ENCODE measurements around the gene CFAP92.
A peak's percentile ranks its signal among the peaks of the same experiment; 100 is the strongest.
"Not testable (repeated sequence)": the region's sequence is repeated elsewhere in the genome, so short reads cannot be mapped to it uniquely, and the experiment has no call there.

Gene CFAP92

GRCh38 chr3:128933213-128933921, 60.5 kb downstream of the CFAP92 start:
- DNase-seq, result no peak

GRCh38 chr3:128932516-128933212, 61.2 kb downstream of the CFAP92 start:
- no peak for DNase-seq

- DNase-seq, result no peak
These were observed 62.8 kb downstream of the CFAP92 start for GRCh38 chr3:128931046-128931445.

GRCh38 chr3:128929364-128929763, 64.5 kb downstream of the CFAP92 start:
- no peak for DNase-seq

GRCh38 chr3:128923986-128924385, 69.9 kb downstream of the CFAP92 start:
- not testable (repeated sequence) for DNase-seq

GRCh38 chr3:128923576-128923975, 70.3 kb downstream of the CFAP92 start:
- DNase-seq, result no peak

- no peak for DNase-seq
These were observed 70.9 kb downstream of the CFAP92 start for GRCh38 chr3:128922804-128923459.

- no peak for DNase-seq
These were observed 73.9 kb downstream of the CFAP92 start for GRCh38 chr3:128919988-128920387.

- DNase-seq, result no peak
These were observed 76.6 kb downstream of the CFAP92 start for GRCh38 chr3:128917291-128917690.

GRCh38 chr3:128914966-128915645, 78.8 kb downstream of the CFAP92 start:
- DNase-seq, result no peak

GRCh38 chr3:128911911-128912310, 82.0 kb downstream of the CFAP92 start:
- DNase-seq, result no peak

- DNase-seq, result no peak
These were observed 83.9 kb downstream of the CFAP92 start for GRCh38 chr3:128910006-128910405.

- DNase-seq, result no peak
These were observed 84.9 kb downstream of the CFAP92 start for GRCh38 chr3:128908951-128909350.

- DNase-seq, result no peak
These were observed 86.0 kb downstream of the CFAP92 start for GRCh38 chr3:128907706-128908445.

- no peak for DNase-seq
These were observed 86.9 kb downstream of the CFAP92 start for GRCh38 chr3:128906804-128907525.

GRCh38 chr3:128906031-128906803, 87.7 kb downstream of the CFAP92 start:
- no peak for DNase-seq

- DNase-seq, result no peak
These were observed 90.4 kb downstream of the CFAP92 start for GRCh38 chr3:128903501-128903900.

GRCh38 chr3:128902426-128902825, 91.5 kb downstream of the CFAP92 start:
- no peak for DNase-seq

- DNase-seq, result peak; percentile 75
These were observed 97.8 kb downstream of the CFAP92 start for GRCh38 chr3:128895843-128896697.

All from OCI-M1 (cell line).